ENCODE results near the gene CNNM4.

The CNNM4 gene

GRCh38 chr2:96830044-96830562, 69.4 kb downstream of the CNNM4 start:
- no peak overlapping the region for H3K4me3 ChIP-seq (ENCODE audit: control insufficient read depth, low read depth, low read length)
- no peak for DNase-seq (ENCODE audit: low read depth)
- TF ChIP-seq, protein P1, sequence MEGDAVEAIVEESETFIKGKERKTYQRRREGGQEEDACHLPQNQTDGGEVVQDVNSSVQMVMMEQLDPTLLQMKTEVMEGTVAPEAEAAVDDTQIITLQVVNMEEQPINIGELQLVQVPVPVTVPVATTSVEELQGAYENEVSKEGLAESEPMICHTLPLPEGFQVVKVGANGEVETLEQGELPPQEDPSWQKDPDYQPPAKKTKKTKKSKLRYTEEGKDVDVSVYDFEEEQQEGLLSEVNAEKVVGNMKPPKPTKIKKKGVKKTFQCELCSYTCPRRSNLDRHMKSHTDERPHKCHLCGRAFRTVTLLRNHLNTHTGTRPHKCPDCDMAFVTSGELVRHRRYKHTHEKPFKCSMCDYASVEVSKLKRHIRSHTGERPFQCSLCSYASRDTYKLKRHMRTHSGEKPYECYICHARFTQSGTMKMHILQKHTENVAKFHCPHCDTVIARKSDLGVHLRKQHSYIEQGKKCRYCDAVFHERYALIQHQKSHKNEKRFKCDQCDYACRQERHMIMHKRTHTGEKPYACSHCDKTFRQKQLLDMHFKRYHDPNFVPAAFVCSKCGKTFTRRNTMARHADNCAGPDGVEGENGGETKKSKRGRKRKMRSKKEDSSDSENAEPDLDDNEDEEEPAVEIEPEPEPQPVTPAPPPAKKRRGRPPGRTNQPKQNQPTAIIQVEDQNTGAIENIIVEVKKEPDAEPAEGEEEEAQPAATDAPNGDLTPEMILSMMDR (IDR thresholded peaks at IDR 0.05; ENCODE audit: control insufficient read depth, insufficient read depth, low read depth, low read length, missing control alignments) = no peak

DNA sequence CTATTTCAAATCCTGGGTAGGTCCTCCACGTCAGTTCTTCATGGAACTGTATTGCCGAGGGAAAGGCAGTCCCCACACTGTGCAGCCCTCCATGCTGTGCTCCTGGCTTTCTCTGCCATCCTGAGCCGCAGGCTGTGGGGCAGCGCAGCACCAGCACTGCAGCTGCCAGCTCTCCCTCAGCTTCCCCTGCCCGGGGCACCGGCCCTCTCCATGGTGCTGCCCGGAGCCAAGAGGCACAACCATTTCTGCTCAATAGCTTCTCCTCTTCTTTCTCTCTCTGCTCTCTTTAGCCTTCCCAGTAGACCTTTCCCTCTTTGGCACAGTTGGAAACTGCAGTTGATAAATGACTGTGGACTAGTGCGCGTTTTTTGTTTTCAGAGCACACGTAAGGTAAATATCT, 71.0 kb downstream of the CNNM4 start:
- DNase-seq (ENCODE audit: low read depth) = no peak
- no peak overlapping the region for H3K4me3 ChIP-seq (ENCODE audit: control insufficient read depth, low read depth, low read length)
- TF ChIP-seq, protein P1 (IDR thresholded peaks at IDR 0.05; ENCODE audit: control insufficient read depth, insufficient read depth, low read depth, low read length, missing control alignments) = no peak

- DNase-seq (ENCODE audit: low read depth) = no peak
- TF ChIP-seq, protein P1 (IDR thresholded peaks at IDR 0.05; ENCODE audit: control insufficient read depth, insufficient read depth, low read depth, low read length, missing control alignments) = no peak
- H3K4me3 ChIP-seq (ENCODE audit: control insufficient read depth, low read depth, low read length) = no peak overlapping the region
Measured at GRCh38 chr2:96832408-96832753, 71.7 kb downstream of the CNNM4 start.

DNA sequence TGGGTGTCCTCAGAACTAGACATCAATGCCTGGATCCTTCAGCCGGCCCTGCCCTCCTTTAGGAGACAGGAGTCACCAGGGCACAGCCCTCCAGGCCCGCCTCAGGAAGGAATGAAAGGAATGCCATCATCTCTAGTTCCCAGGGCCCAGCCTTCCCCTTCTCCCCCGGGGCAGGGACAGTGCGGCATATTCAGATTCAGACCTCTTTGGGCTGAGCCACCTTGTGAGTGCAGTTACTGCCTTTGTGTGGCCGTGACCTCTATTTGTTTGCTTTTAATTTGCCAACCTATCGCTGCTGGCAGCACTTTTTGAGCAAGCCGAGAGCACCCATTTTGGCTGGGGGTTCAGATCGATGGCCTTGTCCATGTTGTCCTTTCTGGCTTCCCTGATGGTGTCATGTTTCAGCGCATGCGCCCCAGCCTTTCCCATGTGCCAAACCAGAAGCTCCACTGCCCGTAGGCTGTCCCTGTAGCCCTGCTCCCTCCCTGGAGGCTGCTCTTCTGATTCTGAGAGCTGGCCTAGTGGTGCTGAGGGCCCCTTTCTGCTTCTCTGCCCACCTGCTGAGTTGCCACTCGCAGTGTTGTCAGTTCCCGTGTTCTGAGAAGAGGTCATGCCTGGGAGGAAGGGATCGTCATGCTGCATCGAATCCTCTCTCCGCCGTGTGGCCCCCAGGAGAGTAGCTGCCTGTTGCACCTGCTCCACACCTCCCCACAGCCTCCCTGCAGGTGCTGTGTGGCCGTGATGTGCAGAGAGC, 72.2 kb downstream of the CNNM4 start:
- DNase-seq (ENCODE audit: low read depth) = no peak
- H3K4me3 ChIP-seq (ENCODE audit: control insufficient read depth, low read depth, low read length) = no peak overlapping the region
- TF ChIP-seq, protein P1 (IDR thresholded peaks at IDR 0.05; ENCODE audit: control insufficient read depth, insufficient read depth, low read depth, low read length, missing control alignments) = no peak

- H3K4me3 ChIP-seq (ENCODE audit: control insufficient read depth, low read depth, low read length) = no peak overlapping the region
- DNase-seq (ENCODE audit: low read depth) = no peak
- TF ChIP-seq, protein P1 (IDR thresholded peaks at IDR 0.05; ENCODE audit: control insufficient read depth, insufficient read depth, low read depth, low read length, missing control alignments) = no peak
Measured at GRCh38 chr2:96835830-96836229, 75.1 kb downstream of the CNNM4 start.

GRCh38 chr2:96837575-96837974, 76.9 kb downstream of the CNNM4 start:
- TF ChIP-seq, protein P1 (IDR thresholded peaks at IDR 0.05; ENCODE audit: control insufficient read depth, insufficient read depth, low read depth, low read length, missing control alignments) = no peak
- DNase-seq (ENCODE audit: low read depth) = no peak

More at GRCh38 chr2:96837575-96837974, 76.9 kb downstream of the CNNM4 start:
- H3K4me3 ChIP-seq (ENCODE audit: control insufficient read depth, low read depth, low read length) = no peak overlapping the region

Measured in AG09309 (cell line).